GM23338 (cell line): ENCODE data around the gene C5AR1.

Experiments
- CTCF ChIP-seq, 2 experiments: fragments of 200-600 bp in 1 of 2; sonication (generic) in 1 of 2; conservative IDR thresholded peaks; 2 replicates each; pipeline versions ENCODE4 v1.5.1 to v1.6.1; 2016 to 2017; ENCODE audit warnings: antibody characterized with exemption in 2 of 2, low read depth in 2 of 2, mild to moderate bottlenecking in 2 of 2, moderate library complexity in 1 of 2
- EZH2 ChIP-seq: fragments of 200-600 bp; sonication (generic); IDR thresholded peaks from one replicate; pipeline ENCODE4 v1.8.0; 2017; ENCODE audit warnings: antibody characterized with exemption, mild to moderate bottlenecking, low read depth; ENCODE audit not compliant: unreplicated experiment
- JUNB ChIP-seq: IDR thresholded peaks from one replicate; pipeline ENCODE4 v1.6.1; 2016; ENCODE audit warnings: antibody characterized with exemption; ENCODE audit not compliant: unreplicated experiment

GRCh38 chr19:47267350-47267759, 42.3 kb upstream of the C5AR1 start:
- TF ChIP-seq EZH2, result no peak
- no peak for TF ChIP-seq JUNB
- no peak for TF ChIP-seq CTCF (conservative IDR thresholded peaks at IDR 0.05; ENCODE audit: low read depth in 2 of 2)
